CD4-positive, alpha-beta T cell treated with Interleukin-12 subunit alpha and Interleukin-12 subunit beta, for 1 hour (primary cell): ENCODE data around the gene DLGAP4.

ENCODE experiments used
- DNase-seq: peaks from one replicate; pipeline ENCODE4 v3.0.0-alpha.2; 2020

The DLGAP4 gene

GRCh38 chr20:36308986-36309385 is 2.8 kb downstream of the DLGAP4 start:
- no peak for DNase-seq

- DNase-seq: no peak
These were observed 3.5 kb downstream of the DLGAP4 start for GRCh38 chr20:36309643-36310042.

- DNase-seq: no peak
These were observed 4.3 kb downstream of the DLGAP4 start for GRCh38 chr20:36310215-36310981.

DNA sequence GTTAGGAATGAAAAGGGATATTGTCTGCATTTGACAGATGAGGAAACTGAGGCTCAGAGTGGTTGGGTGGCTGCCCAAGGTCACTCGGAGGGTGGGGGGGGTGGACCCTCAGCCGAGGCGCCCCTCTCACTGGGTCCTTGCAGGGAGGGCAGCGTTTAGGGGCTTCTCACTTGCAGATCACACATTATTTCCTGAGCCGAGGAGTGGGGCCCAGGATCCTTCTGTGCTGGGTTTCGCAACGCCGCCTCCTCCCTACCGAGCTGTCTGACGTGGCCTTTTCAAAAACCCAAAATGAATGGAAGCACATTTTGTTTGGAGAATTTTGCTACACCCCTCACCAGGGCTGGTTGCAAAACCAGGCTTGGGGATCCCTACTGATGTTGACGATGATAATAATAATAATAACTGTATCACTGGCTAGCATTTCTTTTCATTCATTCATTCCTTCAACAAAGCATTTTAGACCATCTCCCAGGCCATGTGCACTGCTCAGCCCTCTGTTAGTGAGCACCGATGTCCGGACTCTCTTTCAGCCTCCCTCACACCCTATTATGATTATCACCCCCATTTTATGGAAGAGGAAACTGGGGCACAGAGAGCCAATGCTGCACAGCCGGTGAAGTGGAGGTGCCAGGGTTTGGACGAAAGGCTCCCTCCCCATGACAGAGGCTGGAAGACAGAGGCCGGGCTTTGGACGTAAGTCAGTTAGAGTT is 5.2 kb downstream of the DLGAP4 start:
- DNase-seq: no peak

DNA sequence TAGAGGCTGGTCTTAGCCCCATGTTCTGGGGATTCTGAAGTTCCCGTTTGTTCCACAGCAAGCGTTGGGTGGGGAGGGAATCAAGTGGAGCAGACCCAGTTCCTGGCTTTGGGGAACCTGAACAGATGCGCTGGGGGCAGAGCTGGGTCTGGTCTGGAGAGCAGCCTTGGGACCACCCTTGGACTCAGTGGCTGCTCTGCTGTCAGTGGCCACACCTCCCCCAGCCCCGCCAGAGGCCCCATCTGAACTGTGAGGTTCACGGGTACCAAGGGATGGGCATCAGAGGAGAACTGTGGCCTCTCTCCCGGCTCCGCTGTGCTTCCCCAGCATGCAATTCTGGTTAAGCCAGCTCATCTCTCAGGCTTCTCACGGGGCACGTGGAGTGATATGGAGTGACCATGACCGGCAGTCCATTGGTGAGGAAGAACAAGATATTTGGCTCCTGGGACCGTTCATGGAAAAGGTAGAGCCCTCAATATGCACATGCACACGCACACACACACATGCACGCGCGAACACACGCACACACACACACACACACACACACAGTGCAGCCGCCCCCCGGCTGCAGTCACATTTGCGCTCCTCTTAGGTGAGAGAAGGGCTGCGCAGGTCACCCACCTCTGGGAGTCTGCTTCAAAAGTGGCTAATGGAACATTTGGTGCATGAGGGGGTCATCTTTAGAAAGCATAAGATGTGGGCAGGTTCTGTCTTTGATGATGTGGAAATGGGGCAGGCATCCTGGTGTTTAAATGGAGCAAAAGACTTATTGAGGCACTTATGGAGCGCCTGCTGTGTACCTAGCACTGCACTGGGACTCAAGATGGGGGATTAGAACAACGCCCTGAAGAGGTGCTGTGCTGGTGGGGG is 6.0 kb downstream of the DLGAP4 start:
- DNase-seq: no peak

GRCh38 chr20:36312724-36313441 is 6.7 kb downstream of the DLGAP4 start:
- DNase-seq: no peak

- DNase-seq: no peak
These were observed 7.3 kb downstream of the DLGAP4 start for GRCh38 chr20:36313476-36313875.

DNA sequence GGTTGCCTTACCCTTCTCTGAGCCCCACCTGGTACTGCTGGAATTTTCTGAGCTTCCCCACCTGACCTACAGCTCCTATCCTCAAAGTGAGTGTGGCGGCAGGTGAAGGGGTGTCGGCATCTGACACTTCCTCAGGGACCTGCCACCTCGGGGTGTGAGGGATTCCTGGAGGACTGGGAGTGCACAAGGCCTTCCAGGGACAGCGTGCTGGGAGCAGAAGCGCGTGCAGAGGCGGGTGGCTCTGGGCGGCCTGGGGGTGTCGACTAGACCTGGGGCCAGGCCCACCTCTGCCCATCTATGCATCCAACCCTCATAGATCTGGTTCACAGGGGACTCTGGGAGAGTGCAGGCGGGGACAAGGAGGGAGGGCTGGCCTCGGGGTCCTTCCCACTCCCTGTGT is 7.8 kb downstream of the DLGAP4 start:
- no peak for DNase-seq

GRCh38 chr20:36314734-36315544 is 8.8 kb downstream of the DLGAP4 start:
- DNase-seq: no peak

- DNase-seq: no peak
These were observed 9.6 kb downstream of the DLGAP4 start for GRCh38 chr20:36315545-36316351.

GRCh38 chr20:36317675-36318074 is 11.5 kb downstream of the DLGAP4 start:
- no peak for DNase-seq

- no peak for DNase-seq
These were observed 12.0 kb downstream of the DLGAP4 start for GRCh38 chr20:36318166-36318565.

DNA sequence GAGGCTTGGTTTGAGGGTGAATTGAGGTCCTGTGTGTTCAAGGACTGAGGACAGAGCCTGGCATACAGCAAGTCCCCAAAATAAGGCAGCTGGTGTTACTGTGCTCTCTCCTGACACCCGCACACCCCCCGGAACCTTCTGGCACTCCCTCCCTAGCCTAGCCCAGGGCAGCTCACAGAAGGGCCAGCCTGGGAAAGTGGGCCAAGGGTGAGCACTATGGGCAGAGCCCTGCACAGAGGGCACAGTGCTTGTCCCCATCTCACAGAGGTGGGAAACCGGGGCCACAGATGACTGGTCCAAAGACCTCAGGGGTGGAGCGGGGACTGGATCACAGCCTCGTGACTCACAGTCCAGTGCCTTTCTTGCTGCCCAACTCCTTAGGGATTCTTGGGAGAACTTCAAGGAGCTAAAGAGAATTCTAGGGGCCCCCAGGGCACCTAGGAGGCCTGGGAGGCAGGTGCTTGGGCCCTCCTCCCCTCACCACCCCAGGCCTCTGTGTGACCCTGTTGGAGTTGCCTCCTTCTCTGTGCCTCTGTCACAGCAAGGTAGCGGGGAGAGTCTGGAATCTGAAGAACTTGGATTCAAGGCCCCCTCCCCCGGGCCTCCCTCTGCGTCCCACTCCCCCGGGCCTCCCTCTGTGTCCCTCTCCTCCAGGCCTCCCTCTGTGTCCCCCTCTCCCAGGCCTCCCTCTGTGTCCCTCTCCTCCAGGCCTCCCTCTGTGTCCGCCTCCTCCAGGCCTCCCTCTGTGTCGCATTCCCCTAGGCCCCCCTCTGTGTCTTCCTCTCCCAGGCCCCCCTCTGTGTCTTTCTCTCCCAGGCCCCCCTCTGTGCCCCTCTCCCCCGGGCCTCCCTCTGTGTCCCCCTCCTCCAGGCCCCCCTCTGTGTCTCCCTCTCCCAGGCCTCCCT is 13.5 kb downstream of the DLGAP4 start:
- no peak for DNase-seq

DNA sequence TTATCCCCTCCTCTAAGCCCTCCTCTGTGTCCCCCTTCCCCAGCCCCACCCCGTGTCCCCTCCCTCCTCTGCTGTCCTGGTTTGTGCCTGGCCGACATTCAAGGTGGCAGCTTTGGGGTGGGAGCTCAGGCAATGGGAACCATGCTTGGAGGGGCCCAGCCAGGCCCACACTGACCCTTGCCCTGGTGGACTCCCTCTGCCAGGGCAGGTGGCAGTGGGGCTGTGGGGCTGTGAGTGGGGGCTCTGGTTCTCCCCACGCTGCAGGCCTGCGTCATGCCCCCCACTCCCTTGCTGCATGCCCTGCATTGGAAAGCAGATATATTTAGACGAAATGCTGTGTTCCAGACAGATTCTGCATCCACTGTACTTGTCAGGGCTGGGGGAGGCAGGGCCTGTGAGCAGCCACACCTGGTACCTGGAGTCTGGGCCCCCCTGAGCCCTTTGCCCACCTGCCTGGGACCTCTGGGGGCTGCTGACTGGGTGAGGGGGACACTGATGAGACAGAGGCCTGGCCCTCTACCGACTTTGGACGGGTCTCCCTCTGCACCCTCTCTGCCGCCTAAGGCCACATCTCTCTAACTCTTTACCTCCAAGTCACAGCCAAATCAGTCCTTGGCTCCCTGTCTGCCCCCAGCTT is 14.2 kb downstream of the DLGAP4 start:
- no peak for DNase-seq

DNA sequence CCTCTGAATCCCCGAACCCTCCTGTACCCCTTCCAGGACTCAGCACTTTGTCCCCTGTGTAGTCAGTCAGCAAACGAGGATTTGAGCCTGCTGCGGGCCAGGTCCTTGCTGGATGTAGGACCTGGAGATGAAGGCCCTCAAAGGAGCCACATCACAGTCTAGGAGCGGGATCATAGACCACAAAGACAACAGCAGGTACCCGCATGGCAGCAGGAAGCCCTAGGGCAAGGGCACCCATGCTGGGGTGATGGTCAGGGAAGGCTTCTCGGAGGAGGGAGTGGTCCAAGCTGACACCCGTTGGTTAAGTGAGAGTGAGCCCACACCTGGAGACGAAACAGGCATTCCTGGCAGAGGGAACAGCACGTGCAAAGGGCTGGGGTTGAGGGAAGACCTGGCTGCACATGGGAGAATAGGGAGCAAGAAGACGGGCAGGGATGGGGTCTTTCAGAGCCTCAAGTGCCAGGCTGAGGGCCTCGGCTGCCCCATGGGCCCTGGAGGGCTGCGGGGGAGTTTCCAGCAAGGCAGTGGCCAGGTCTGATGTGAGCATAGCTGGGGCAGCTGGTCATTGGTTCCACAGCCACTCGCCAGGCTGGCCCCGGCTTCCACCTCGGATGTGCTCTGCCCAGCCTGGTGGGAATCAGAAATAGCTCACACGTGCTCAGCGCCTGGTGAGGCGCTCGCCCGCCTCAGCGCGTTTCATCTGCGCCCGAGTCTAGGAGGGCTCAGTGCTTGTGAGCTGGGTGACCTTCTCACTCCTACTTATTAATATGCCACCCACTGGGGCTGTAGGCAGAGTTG is 15.0 kb downstream of the DLGAP4 start:
- no peak for DNase-seq

DNA sequence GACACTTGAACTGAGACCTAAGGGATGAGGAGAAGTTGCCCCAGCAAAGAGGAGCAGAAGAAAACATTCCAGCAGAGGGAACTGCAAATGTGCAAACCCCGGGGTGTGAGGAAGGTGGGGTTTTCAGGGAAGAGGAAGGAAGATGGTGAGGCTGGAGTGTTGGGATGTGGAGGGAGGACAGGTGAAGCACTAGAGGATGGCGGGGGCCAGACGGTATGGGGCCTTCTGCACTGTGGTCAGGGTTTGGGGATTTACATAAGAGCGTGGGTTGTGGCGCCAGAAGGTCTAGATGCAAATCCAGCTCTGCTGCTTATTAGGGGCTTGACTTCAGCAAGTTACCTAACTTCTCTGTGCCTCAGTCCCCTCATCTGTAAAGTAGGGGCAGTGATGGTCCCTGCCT is 16.0 kb downstream of the DLGAP4 start:
- no peak for DNase-seq

DNA sequence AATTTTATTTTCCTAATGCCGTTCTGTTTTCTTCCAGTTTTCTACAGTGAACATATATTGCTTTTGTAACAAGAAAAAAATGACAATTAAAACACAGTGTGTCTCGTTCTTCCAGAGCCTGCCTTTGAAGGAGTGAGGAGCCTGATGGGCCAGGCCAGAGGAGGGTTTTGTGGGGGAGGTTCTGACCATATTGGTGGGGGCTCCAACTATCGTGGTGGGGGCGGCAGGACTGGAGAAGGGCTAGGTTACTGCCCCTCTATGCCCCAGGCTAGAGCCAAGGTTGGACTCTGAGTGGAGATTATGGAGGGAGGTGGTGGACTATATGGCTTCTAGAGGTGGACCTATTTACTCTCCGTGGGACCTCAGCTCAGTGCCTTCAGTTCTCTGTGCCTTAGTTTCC is 24.0 kb downstream of the DLGAP4 start:
- DNase-seq: no peak

DNA sequence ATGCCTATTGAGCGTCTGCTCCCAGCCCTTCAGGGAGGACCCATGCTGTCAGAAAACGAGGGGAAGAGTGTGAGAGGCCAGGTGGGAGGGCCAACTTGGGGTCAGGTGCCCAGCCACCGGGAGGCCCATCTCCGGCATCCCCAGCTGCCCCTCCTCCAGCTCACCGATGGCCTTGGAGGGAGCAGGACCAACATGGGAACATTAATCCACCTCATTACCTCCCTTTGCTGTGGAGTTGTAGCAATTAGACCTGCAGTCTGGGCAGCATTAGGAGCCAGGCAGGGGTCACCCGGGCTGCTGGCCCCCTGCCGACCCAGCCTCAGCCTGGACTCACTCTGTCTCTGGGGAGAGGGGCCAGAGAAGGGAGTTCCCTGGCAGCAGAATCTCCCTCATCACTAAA is 25.1 kb downstream of the DLGAP4 start:
- DNase-seq: no peak

DNA sequence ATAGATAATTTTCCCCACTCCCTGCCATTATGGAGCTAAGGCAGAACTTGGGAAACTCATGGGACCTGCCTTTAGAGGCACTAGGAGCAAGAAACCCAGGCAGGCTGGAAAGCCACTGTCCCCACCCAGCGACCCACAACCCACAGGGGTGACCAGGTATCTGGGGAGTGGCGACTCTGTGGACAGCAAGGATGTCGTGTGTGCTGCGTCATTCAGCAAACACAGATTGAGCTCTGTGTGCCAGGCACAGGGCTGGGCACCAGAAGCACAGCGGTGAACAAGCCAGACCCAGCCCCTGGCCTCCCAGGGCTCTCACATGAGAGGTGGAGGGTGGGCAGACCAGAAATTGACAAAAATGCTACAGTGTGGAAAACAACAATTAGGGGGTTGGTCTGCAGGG is 27.7 kb downstream of the DLGAP4 start:
- no peak for DNase-seq
